Neuron (in vitro differentiated cells): Measurements from ENCODE around the gene CAMK2D.

Experiments
- H2AFZ ChIP-seq: one replicate; pipeline ENCODE4 v1.6.1; 2013; ENCODE audit warnings: low read depth, mild to moderate bottlenecking, inconsistent platforms, low read length, moderate library complexity
- H3K27me3 ChIP-seq: one replicate; pipeline ENCODE4 v1.6.1; 2013; ENCODE audit warnings: low read length; ENCODE audit not compliant: insufficient read depth
- H3K36me3 ChIP-seq: one replicate; pipeline ENCODE4 v1.6.1; 2013; ENCODE audit warnings: low read length; ENCODE audit not compliant: insufficient read depth
- H3K4me1 ChIP-seq: one replicate; pipeline ENCODE4 v1.6.1; 2013; ENCODE audit warnings: low read length; ENCODE audit not compliant: insufficient read depth
- H3K4me3 ChIP-seq: 2 replicates; pipeline ENCODE4 v1.5.1; 2013; ENCODE audit warnings: mild to moderate bottlenecking, low read length, moderate library complexity
- H3K9me3 ChIP-seq: one replicate; pipeline ENCODE4 v1.6.1; 2013; ENCODE audit warnings: low read length

Gene CAMK2D

DNA sequence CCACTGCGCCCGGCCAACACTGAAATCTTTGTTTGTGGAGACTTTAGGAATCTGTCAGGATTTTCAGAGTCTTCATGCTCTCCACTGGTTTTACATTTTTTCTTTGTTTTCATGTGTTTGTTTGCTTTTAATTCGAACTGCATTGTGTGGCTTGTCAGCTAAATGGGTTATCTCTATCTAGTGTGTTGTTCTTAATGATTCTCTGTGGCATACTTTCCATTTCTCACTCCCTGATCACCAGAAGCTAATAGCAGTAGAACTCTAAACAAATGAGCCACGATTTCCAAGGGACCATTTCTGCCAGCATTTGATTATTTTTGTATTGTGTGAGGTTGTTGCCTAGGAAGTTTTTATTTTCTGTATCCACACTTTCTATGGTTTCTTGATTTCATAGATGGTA, 352.4 kb downstream of the CAMK2D start:
- Histone ChIP-seq H3K4me3 (no peak overlapping the region), H3K9me3 (no peaks in the 10 kb centered on the region), H3K27me3 (no peaks in the 10 kb centered on the region), H3K36me3 (no peaks in the 10 kb centered on the region), H3K4me1 (no peaks in the 10 kb centered on the region), H2AFZ (no peak overlapping the region)

DNA sequence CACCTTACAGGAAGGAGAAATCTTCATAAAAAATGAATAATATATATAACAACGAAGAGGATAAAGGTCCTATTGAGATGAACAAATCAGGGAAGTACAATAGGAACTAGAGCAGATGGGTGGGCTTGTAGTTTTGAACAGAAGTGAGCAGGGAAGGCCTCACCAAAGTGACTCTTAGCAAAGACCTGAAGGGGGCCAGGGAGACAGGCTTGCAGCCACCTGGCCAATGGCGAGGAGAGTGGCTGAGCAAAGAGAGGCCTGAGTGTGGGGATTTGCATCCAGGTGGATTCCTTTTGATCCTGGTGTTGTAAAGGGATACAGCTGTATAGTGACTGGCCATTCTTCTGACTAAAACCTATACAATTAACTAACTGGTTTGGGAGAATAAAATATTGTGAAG, 354.1 kb downstream of the CAMK2D start:
- H2AFZ ChIP-seq = no peak overlapping the region
- H3K4me1 ChIP-seq = no peaks in the 10 kb centered on the region
- H3K36me3 ChIP-seq = no peaks in the 10 kb centered on the region
- no peaks in the 10 kb centered on the region for H3K9me3 ChIP-seq
- no peaks in the 10 kb centered on the region for H3K27me3 ChIP-seq
- no peak overlapping the region for H3K4me3 ChIP-seq

DNA sequence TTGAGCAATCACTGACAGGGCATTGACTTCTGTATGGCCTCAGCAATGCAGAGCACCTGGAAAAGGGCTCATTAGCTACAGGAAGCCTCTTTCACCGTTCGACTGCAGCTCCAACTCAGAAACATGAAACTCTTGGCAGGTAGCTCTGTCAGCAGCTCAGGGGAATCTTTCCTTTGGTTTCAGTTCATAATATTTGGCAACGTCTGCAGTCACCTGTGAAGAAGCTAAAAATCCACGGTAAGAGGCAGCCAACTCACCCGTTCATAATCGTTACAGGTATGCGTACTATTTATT, 354.9 kb downstream of the CAMK2D start:
- H3K4me1 ChIP-seq = no peaks in the 10 kb centered on the region
- no peaks in the 10 kb centered on the region for H3K27me3 ChIP-seq
- H2AFZ ChIP-seq = no peak overlapping the region
- H3K4me3 ChIP-seq = no peak overlapping the region
- H3K36me3 ChIP-seq = no peaks in the 10 kb centered on the region
- no peaks in the 10 kb centered on the region for H3K9me3 ChIP-seq

DNA sequence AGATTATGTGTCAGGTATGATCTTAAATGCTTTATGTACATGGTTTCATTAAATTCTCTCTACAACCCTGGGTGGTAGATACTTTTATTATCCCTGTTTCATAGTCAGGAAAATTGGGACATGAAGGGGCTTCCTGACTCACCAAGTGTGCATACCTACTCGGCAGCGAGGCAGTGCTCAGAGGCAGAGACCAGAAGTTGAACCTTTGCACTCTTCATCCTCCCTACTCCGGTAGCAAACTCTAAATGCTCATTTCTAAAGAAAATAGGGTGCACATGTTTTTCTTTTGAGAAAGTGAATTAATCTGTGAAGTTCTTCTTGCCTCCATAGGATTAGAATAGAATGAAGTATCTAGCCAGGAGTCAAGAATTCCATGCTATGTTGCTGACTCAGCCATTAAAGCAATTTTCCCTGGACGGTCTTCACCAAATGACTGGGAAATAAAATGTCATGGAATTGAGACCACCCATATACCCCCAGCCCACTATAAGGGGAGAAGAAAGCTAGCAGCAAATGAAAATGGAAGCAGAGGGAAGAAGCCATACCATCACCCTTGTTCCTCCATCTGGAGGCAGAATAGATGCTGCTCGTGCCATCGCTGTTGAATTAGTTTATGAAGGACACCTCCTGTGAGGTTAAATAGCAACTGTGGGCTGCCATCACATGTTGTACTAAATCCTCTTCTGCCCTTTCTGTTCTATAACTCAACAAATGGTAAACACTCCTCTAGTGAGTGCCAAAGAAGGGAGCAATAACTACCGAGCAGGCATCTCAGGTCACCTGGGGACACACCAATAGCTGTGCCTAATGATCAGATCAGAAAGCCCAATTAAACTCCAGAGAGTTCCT, 355.4 kb downstream of the CAMK2D start:
- Histone ChIP-seq H3K9me3 (no peaks in the 10 kb centered on the region), H3K4me3 (no peak overlapping the region), H2AFZ (no peak overlapping the region), H3K36me3 (no peaks in the 10 kb centered on the region), H3K27me3 (no peaks in the 10 kb centered on the region), H3K4me1 (no peaks in the 10 kb centered on the region)

DNA sequence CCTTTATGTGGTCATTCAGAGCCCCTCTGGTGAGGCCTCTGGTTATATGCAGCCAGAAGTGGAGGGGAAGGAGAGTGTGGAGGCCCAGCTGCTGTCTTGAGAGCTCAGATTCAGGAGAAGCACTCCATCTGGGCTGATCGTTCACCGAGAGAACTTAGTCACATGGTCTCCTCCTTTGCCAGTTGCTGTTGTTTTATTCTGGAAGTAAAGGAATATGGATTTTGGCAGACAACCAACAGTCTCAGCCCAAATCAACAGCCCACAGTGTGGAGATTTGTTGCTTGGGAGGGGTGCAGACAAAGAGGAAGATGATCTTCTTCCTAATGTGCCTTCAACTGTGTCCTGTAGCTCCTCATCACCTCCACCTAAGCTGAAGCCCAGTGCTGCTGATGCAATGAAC, 356.7 kb downstream of the CAMK2D start:
- H2AFZ ChIP-seq = no peak overlapping the region

DNA sequence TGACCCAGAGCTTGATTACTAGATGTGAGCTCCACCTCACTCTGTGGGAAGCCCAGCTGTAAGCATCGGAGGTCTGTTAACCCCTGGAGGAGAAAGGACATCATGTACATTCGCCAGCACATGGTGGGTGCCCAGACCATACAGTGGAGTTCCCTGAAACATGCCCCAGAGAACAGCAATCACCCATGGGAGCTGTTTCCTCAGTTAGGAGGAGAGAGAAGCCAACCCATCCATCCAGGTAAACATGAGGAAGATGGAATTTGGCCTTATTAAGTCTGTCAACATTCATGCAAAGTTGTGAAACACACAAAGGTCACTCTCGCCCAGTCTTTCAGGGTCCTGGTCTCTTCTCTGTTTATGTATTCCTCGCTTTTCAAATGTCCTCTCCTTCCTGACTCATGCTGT, 357.4 kb downstream of the CAMK2D start:
- H3K27me3 ChIP-seq = no peaks in the 10 kb centered on the region
- H2AFZ ChIP-seq = no peak overlapping the region
- no peaks in the 10 kb centered on the region for H3K36me3 ChIP-seq
- no peaks in the 10 kb centered on the region for H3K4me1 ChIP-seq
- no peaks in the 10 kb centered on the region for H3K9me3 ChIP-seq
- H3K4me3 ChIP-seq = no peak overlapping the region

More for the DNA sequence above, 356.7 kb downstream of the CAMK2D start:
- Histone ChIP-seq H3K4me1 (no peaks in the 10 kb centered on the region), H3K27me3 (no peaks in the 10 kb centered on the region), H3K9me3 (no peaks in the 10 kb centered on the region), H3K4me3 (no peak overlapping the region), H3K36me3 (no peaks in the 10 kb centered on the region)
